Small intestine (tissue), 7 donors: ENCODE data around the gene NMUR1. TPM values are rescaled to one million over a fixed set of nuclear protein-coding genes. Genes with fewer than 3 reads are reported as not detected.
"Not testable (repeated sequence)": the region's sequence is repeated elsewhere in the genome, so short reads cannot be mapped to it uniquely, and the experiment has no call there.

Experiments
- DNase-seq, 2 donors: peaks; one replicate each; pipeline versions ENCODE4 v3.0.0 to v3.0.0-alpha.2; 2013
- FAIRE-seq: peaks from 2 replicates; lab custom pipeline; 2012; peaks lifted over from hg19 to GRCh38; lab: Jason Lieb, UNC
- H3K27ac ChIP-seq, 3 donors: one replicate each; pipeline ENCODE4 v1.5.1; 2013; ENCODE audit warnings: low read length in 2 of 3, mild to moderate bottlenecking in 2 of 3, control low read depth in 1 of 3, inconsistent platforms in 1 of 3, low read depth in 1 of 3, moderate library complexity in 1 of 3
- H3K27me3 ChIP-seq, 3 donors: one replicate each; pipeline ENCODE4 v1.6.1; 2013; ENCODE audit warnings: low read length in 3 of 3, inconsistent platforms in 1 of 3; ENCODE audit not compliant: control insufficient read depth in 3 of 3, insufficient read depth in 3 of 3
- H3K36me3 ChIP-seq, 3 donors: one replicate each; pipeline ENCODE4 v1.6.1; 2013; ENCODE audit warnings: low read length in 3 of 3, inconsistent platforms in 1 of 3, low read depth in 1 of 3, mild to moderate bottlenecking in 1 of 3, moderate library complexity in 1 of 3; ENCODE audit not compliant: control insufficient read depth in 3 of 3, insufficient read depth in 2 of 3
- H3K4me1 ChIP-seq, 3 donors: one replicate each; pipeline ENCODE4 v1.6.1; 2013; ENCODE audit warnings: low read length in 2 of 3, inconsistent platforms in 1 of 3, low read depth in 1 of 3, mild to moderate bottlenecking in 1 of 3, moderate library complexity in 1 of 3; ENCODE audit not compliant: control insufficient read depth in 3 of 3, insufficient read depth in 2 of 3
- H3K4me3 ChIP-seq, 3 donors: one replicate each; pipeline ENCODE4 v1.5.1; 2013; ENCODE audit warnings: low read length in 3 of 3, control low read depth in 1 of 3, inconsistent platforms in 1 of 3, low read depth in 1 of 3, mild to moderate bottlenecking in 1 of 3, moderate library complexity in 1 of 3
- H3K9me3 ChIP-seq, 2 donors: one replicate each; pipeline ENCODE4 v1.6.1; 2013; ENCODE audit warnings: low read depth in 1 of 2, low read length in 1 of 2; ENCODE audit not compliant: control insufficient read depth in 2 of 2, insufficient read depth in 1 of 2
- WGBS, 3 donors: extraction: QIAGEN DNeasy Blood & Tissue Kit; methylation state at CpG; one replicate each; pipeline ENCODE4 v1.1.7; 2013; 5-methylcytosine and 5-hydroxymethylcytosine counted together
- polyA plus RNA-seq, 4 donors: library from polyadenylated mRNA; stranded (reverse) in 3 of 4; unstranded in 1 of 4; fragments of 200-250 nt in 3 of 4; fragments of 120-200 nt in 1 of 4; gene quantifications; one replicate each; pipeline versions ENCODE4 v1.2.1 to v1.2.3, GENCODE V29; 2013
- donor health status: healthy with polysubstance abuse.
- donor health status: control.
- donor health status: control.
- donor health status: Bipolar disorder and iron deficiency.
- donor health status: healthy.

NMUR1 gene
- polyA plus RNA-seq, 4 donors, result 0.60 to 1.4 (median 0.81) TPM; not detected in 1

DNA sequence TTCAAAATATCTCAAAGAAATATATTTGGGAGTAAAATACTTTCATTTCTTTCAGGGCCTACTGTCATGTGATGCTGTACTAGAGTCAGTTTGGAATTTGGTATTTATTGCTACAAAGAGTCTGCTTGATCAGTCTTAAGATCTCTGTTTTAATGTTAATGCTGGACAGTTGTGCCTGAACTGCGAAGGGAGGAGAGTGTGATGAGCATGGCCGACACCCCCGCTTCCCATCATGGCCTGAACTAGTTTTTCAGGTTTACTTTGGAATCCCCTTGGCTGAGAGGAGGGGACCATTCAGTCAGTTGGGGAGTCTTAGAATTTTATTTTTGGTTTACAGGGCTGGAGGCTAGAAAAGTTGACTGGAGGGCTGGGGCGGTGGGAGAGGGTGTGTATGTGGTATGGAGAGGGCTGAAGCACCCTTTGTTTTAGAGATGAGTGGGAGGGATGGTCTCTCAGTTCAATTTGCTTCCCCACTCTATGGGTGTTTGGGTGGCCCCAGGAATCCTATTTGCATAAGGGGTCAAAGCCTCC, 41.5 kb upstream of the NMUR1 start:
- Histone ChIP-seq H3K4me3 (no peak overlapping the region), H3K9me3 (no peaks in the 10 kb centered on the region), H3K27me3 (no peaks in the 10 kb centered on the region), H3K4me1 (no peaks in the 10 kb centered on the region), H3K36me3 (no peaks in the 10 kb centered on the region), H3K27ac (no peak overlapping the region)
- FAIRE-seq (no peak), DNase-seq (no peak)
- 85 to 94% (median 86%) methylated on average over 4 of the region's 4 CpGs for WGBS, 3 donors

DNA sequence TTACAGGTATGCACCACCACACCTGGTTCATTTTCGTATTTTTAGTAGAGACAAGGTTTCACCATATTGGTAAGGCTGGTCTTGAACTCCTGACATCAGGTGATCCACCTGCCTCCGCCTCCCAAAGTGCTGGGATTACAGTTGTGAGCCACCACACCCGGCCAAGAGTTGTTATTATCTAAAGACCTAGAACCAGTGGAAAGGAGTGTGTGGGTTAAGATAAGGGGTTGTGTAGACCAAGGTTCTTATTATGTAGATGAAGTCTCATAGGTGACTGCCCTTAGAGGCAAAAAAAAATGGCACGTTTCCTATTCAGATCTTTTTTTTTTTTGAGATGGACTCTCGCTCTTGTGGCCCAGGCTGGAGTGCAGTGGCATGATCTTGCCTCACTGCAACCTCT, 40.7 kb upstream of the NMUR1 start:
- FAIRE-seq, H3K4me3 ChIP-seq, H3K36me3 ChIP-seq, H3K27me3 ChIP-seq, H3K27ac ChIP-seq, H3K9me3 ChIP-seq, DNase-seq, H3K4me1 ChIP-seq: not testable (repeated sequence)
- 61 to 81% (median 66%) methylated on average over 5 of the region's 5 CpGs for WGBS, 3 donors

DNA sequence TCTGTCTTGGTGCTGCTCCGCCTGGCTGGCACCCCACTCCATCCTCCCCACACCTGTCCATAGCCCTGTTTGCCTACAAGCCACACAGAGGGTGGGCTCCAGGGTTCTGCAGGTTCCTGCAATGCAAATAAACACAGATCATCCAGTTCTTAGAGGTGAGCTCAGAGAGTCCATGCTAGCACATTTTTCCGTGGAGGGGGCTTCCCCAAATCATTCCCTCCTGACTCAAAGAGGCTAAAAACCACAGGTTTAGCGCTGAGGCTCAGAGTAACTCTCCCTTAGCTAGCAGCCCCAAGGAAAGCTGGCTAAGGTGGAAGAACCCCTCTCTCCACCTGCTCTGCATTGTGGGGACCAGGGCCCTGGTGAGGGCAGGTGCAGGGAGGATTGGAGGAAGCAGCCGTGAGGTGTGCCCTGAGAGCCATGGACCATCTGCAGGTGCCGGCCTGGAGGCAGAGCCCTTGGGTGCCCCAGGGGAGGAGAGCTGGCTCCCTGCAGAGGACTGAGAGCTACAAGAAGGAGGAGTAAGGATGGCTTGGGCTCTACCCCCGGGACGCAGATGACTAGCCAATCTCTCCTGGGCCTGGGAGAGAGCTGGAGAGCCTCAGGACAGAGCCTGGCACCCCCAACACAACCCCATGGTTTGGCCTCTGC, 38.7 kb upstream of the NMUR1 start:
- no peak for DNase-seq
- peaks cover 0 to 3% of the 10 kb centered on the region in 2 donors for H3K9me3 ChIP-seq
- H3K36me3 ChIP-seq, result no peaks in the 10 kb centered on the region
- H3K27me3 ChIP-seq, result no peaks in the 10 kb centered on the region
- WGBS, 3 donors, result 73 to 85% (median 78%) methylated on average over 7 of the region's 7 CpGs
- H3K4me3 ChIP-seq, result no peak overlapping the region
- no peak for FAIRE-seq
- H3K27ac ChIP-seq, result no peak overlapping the region
- H3K4me1 ChIP-seq, result no peaks in the 10 kb centered on the region

DNA sequence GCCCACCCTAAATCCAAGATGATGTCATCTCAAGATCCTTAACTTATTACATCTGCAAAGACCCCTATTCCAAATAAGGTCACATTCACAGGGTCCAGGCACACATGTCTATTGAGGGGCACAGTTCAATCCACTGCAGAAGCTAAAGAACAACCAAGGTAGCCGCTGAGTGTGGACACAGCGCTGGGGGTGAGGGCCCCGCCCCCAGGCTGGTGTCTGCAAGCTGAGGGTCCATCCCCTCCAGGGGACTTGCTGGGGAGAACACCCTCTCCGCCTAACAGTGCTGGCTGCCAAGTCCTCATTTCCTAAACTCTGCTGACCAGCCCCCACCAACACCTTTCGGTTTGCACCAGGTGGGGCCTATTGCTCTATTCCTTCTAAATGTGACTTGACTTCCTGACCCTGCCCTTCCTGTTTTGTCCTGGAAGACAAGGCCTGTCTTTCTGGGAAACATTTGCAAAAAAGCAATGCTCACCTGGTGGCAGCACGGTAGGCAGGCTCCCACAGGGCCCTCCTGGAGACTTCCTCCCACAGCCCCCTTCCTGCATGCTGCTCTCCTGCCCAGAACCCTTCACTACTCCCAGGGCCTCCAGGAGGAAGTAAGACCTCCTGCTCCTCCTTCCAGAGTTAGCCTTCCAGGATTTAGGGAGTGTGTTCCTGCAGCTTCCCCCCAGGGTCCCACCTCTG, 38.0 kb upstream of the NMUR1 start:
- 75 to 88% (median 80%) methylated on average over 6 of the region's 6 CpGs for WGBS, 3 donors
- no peak for DNase-seq
- Histone ChIP-seq H3K27ac (no peak overlapping the region), H3K4me3 (no peak overlapping the region), H3K4me1 (no peaks in the 10 kb centered on the region), H3K9me3 (peaks cover 0 to 3% of the 10 kb centered on the region in 2 donors), H3K36me3 (no peaks in the 10 kb centered on the region), H3K27me3 (no peaks in the 10 kb centered on the region)
- no peak for FAIRE-seq

DNA sequence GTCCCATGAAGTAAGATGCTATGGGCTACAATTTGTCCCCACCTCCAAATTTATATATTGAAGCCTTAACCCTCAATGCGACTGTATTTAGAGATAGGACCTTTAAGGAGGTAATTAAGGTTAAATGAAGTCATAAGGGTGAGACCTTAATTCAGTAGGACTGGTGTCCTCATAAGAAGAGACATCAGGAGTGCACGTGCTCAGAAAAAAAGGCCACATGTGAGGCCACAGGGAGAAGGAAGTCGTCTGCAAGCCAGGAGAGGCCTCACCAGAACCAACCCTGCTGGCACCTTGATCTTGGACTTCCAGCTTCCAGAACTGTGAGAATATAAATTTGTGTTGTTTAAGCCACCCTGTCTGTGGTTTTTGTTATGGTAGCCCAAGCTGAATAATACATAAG, 36.9 kb upstream of the NMUR1 start:
- H3K4me3 ChIP-seq, result no peak overlapping the region
- H3K27ac ChIP-seq, result no peak overlapping the region
- H3K9me3 ChIP-seq, result peaks cover 0 to 3% of the 10 kb centered on the region in 2 donors
- H3K36me3 ChIP-seq, result no peaks in the 10 kb centered on the region
- no peak for FAIRE-seq
- H3K4me1 ChIP-seq, result no peaks in the 10 kb centered on the region
- H3K27me3 ChIP-seq, result no peaks in the 10 kb centered on the region
- no peak for DNase-seq
- WGBS, 3 donors, result 88 to 94% (median 90%) methylated on average over 3 of the region's 3 CpGs

DNA sequence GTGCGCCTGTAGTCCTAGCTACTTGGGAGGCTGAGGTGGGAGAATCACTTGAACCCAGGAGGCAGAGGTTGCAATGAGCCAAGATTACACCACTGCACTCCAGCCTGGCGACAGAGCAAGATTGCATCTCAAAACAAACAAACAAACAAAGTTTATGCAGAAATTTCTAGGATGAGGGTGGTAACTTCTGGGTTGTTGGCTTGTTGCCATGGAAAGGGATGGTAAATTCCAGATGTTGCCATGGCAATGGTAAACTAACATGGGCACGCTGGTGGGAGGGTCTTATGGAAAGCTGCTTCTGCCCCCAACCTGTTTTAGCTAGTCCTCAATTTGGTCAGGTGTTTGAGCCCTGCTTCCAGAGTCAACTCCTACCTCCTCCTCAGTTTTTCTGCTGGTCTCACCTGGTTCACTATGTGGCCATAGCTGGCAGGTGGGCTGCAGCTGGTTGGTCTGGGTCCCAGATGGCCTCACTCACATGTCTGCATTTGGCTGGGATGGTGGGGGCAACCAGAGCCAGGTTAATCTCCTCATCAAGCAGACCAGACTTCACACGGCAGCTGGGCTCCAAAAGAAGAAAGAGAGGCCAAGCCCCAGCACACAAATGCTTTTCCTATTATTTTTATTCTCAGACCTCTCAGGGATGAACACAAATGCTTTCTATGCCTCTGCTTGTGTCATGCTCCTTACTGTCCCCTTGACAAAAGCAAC, 35.8 kb upstream of the NMUR1 start:
- Histone ChIP-seq H3K4me3 (no peak overlapping the region), H3K27me3 (no peaks in the 10 kb centered on the region), H3K9me3 (peaks cover 0 to 3% of the 10 kb centered on the region in 2 donors), H3K4me1 (no peaks in the 10 kb centered on the region), H3K27ac (no peak overlapping the region), H3K36me3 (no peaks in the 10 kb centered on the region)
- FAIRE-seq (no peak), DNase-seq (no peak)
- 64 to 74% (median 67%) methylated on average over 4 of the region's 4 CpGs for WGBS, 3 donors

DNA sequence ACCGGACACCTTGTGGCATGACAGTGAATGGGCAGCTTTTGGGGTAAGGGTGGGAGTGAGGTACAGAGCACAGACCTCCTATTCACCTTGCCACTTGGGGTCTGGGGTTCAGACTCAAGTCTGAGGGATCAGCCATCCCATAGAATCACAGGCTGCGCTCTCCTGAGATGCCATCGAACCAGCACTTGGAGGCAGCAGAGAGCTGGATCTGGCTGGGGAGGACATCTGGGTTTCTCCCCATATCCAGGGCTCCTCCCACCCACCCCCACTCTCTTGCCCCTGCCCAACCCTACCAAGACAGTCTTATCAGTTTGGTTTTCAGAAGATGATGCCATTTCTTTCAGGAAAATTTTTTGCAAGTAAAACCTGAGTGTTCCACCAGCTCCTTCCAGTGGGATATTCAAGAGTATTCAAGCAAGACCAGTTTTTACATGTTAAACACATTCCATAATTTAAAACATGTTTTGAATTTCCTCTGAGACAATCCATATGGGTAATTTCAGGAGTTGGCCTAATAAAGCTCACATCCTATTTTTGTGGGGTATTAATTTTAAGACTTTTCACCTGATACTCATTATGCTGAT, 33.2 kb upstream of the NMUR1 start:
- WGBS, 3 donors, result 22 to 29% (median 26%) methylated on average over 3 of the region's 3 CpGs
- no peaks in the 10 kb centered on the region for H3K27me3 ChIP-seq
- no peak for FAIRE-seq
- no peak overlapping the region for H3K4me3 ChIP-seq
- peaks cover 0 to 3% of the 10 kb centered on the region in 2 donors for H3K9me3 ChIP-seq
- no peaks in the 10 kb centered on the region for H3K36me3 ChIP-seq
- DNase-seq, result peak; percentile 43 to 65
- H3K27ac ChIP-seq, result no peak overlapping the region
- H3K4me1 ChIP-seq, result no peaks in the 10 kb centered on the region

DNA sequence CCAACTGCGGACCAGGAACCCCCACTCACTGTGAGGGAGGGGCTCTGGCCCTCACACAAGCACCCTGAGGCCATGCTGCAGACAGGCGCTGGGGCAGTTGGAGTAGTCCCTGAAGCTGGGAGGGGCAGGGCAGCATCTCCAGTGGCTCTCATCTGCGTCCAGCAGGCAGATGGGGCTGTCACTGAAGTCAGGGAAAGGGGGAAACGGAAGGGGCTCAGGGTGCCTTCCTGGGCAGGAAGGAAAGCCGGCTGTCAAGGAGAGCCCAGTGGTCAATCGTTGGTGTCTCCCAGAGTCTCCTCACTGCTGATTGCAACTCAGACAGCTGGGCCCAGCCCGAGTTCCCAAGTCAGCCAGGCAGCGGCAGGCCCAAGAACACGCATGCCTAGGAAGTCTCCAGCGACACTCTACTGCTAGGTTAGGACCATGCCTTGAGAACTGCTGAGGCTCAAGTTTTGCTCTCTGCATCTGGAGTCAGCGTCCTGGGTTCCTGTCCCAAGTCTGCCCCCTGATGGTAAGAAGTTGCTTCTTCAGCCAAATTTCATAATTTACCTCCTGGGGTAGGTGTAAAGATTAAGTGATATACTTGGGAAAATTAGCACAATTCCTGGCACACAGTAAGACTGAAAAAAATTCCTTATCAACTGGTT, 27.4 kb upstream of the NMUR1 start:
- peaks cover 0 to 12% (median 4%) of the 10 kb centered on the region in 3 donors for H3K4me1 ChIP-seq
- H3K9me3 ChIP-seq, result no peaks in the 10 kb centered on the region
- H3K27ac ChIP-seq, result peak overlapping the region; percentile 41 to 82 (median 48)
- FAIRE-seq, result no peak
- peaks cover 0 to 3% (median 0%) of the 10 kb centered on the region in 3 donors for H3K36me3 ChIP-seq
- 33 to 45% (median 34%) methylated on average over 11 of the region's 11 CpGs for WGBS, 3 donors
- no peaks in the 10 kb centered on the region for H3K27me3 ChIP-seq
- no peak overlapping the region for H3K4me3 ChIP-seq
- peak; percentile 78 to 83 for DNase-seq
